HEK293T (cell line): ENCODE results near the gene SRMS.

Experiments used
- ARNT ChIP-seq: fragments of 450-650 bp; IDR thresholded peaks from 2 replicates; pipeline ENCODE4 v1.6.1; 2017; ENCODE audit warnings: mild to moderate bottlenecking
- CTBP1 ChIP-seq: fragments of 450-650 bp; IDR thresholded peaks from 2 replicates; pipeline ENCODE4 v1.6.1; 2016; ENCODE audit warnings: borderline replicate concordance
- FOXK2 ChIP-seq: fragments of 450-650 bp; IDR thresholded peaks from 2 replicates; pipeline ENCODE4 v1.6.1; 2016; ENCODE audit warnings: mild to moderate bottlenecking
- FOXM1 ChIP-seq: fragments of 450-650 bp; IDR thresholded peaks from 2 replicates; pipeline ENCODE4 v1.6.1; 2017; ENCODE audit warnings: mild to moderate bottlenecking, borderline replicate concordance
- LEF1 ChIP-seq: fragments of 450-650 bp; IDR thresholded peaks from 2 replicates; pipeline ENCODE4 v1.6.1; 2017; ENCODE audit warnings: mild to moderate bottlenecking, borderline replicate concordance
- PKNOX1 ChIP-seq: fragments of 450-650 bp; IDR thresholded peaks from 2 replicates; pipeline ENCODE4 v1.6.1; 2016
- SUZ12 ChIP-seq: fragments of 450-650 bp; IDR thresholded peaks from 2 replicates; pipeline ENCODE4 v1.6.1; 2016; ENCODE audit warnings: mild to moderate bottlenecking
- TARDBP ChIP-seq: fragments of 450-650 bp; IDR thresholded peaks from 2 replicates; pipeline ENCODE4 v1.6.1; 2016
- ZNF384 ChIP-seq: fragments of 450-650 bp; IDR thresholded peaks from 2 replicates; pipeline ENCODE4 v1.6.1; 2016

- TF ChIP-seq ZNF384 (no peak), TARDBP (no peak), ARNT (no peak), SUZ12 (no peak), FOXK2 (no peak), PKNOX1 (no peak), FOXM1 (no peak), LEF1 (no peak), CTBP1 (no peak)
Measured at GRCh38 chr20:63551068-63551467, 3.5 kb upstream of the SRMS start.
